ENCODE measurements around the gene DPM2.

The DPM2 gene

DNA sequence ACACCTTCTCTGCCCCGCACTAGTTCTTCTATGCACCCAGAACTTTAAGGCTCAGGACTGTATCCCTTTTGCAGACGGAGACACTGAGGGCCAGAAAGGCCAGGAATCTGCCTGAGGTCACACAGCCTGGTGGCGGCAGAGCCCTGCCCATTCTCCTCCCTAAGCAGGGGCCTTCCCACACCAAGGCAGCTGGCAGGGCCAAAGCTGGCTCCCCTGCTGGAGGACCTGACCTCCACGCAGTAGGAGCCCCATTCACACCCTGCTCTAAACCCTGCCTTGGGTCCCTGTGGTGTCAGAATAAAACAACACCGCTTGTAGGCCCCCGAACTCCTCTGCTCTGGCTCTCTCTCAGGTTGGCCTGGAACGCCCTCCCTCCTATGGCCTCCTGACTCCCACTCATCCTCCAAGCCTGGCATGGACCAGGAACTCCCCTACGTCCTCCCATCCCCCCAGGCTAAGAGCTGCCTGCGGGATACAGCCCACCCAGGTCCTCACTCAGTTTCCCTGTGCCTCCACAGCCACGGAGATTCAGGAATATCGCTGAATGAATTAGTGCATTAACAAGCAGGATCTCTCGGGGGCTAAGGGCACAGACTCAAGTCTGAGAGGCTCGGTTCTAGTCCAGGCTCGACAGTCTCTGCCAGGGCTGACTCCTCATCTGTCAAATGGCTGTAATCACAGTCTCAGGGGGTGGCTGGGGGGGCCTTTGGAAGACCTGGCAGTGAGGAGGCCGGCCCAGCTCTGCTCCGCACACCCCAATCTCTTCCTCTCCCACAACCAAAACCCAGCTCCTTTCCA, 41.1 kb downstream of the DPM2 start:
- peak overlapping the region; percentile 84 for H3K27ac ChIP-seq (replicated peaks; ENCODE audit: low read length)
- H3K18ac ChIP-seq (ENCODE audit: low read length) = peak overlapping the region; percentile 61
- peak overlapping the region; percentile 69 for H2BK15ac ChIP-seq (ENCODE audit: low read length)
- H3K27me3 ChIP-seq (ENCODE audit: control insufficient read depth in 3 of 3, insufficient read depth in 3 of 3, low read depth in 1 of 3, low read length in 3 of 3) = no peaks in the 10 kb centered on the region
- H4K8ac ChIP-seq (ENCODE audit: low read depth, low read length) = no peak overlapping the region
- peaks cover 20% of the 10 kb centered on the region in 2 donors for H3K4me1 ChIP-seq (ENCODE audit: control insufficient read depth in 2 of 2, insufficient read depth in 1 of 2, low read depth in 1 of 2, low read length in 2 of 2)
- H3K14ac ChIP-seq (ENCODE audit: low read length) = no peak overlapping the region
- H2BK120ac ChIP-seq (ENCODE audit: low read depth, low read length) = no peak overlapping the region
- H3K36me3 ChIP-seq (replicated peaks in 1 of 2; ENCODE audit: control insufficient read depth in 2 of 2, insufficient read depth in 2 of 2, low read length in 2 of 2) = peaks cover 39 to 47% of the 10 kb centered on the region in 2 donors
- H2AK5ac ChIP-seq (ENCODE audit: low read depth, low read length) = peak overlapping the region; percentile 72
- no peak for DNase-seq (ENCODE audit: low spot score)
- peaks cover 16 to 35% of the 10 kb centered on the region in 2 donors for H3K9me3 ChIP-seq (replicated peaks in 1 of 2; ENCODE audit: control insufficient read depth in 2 of 2, insufficient read depth in 1 of 2, low read depth in 1 of 2, low read length in 2 of 2)
- peak overlapping the region; percentile 65 for H3K9ac ChIP-seq (ENCODE audit: low read depth, low read length, poor library complexity)
- H3K23ac ChIP-seq (ENCODE audit: low read depth, low read length, poor library complexity) = peak overlapping the region; percentile 6
- peaks cover 6% of the 10 kb centered on the region for H3K79me1 ChIP-seq (ENCODE audit: low read depth, low read length)
- WGBS, 2 donors (ENCODE audit: extremely low coverage in 2 of 2, insufficient read length in 2 of 2, insufficient replicate concordance in 1 of 2) = no CpG with 5 or more reads among the region's 16 CpGs
- H2BK12ac ChIP-seq (ENCODE audit: low read length) = peak overlapping the region; percentile 24
- no peak overlapping the region for H3K4ac ChIP-seq (ENCODE audit: low read length)
- H3K4me3 ChIP-seq (ENCODE audit: low read length in 2 of 2) = no peak overlapping the region
- no peak overlapping the region for H4K91ac ChIP-seq (ENCODE audit: low read depth, low read length, poor library complexity)
- peak overlapping the region; percentile 89 for H2BK5ac ChIP-seq (ENCODE audit: low read length)
- peak overlapping the region; percentile 59 for H3K4me2 ChIP-seq (ENCODE audit: insufficient read depth, low read length, poor library complexity, severe bottlenecking)
- H2AFZ ChIP-seq (ENCODE audit: low read length) = peak overlapping the region; percentile 48

GRCh38 chr9:127895811-127896210, 41.8 kb downstream of the DPM2 start:
- Histone ChIP-seq H3K36me3 (replicated peaks in 1 of 2; ENCODE audit: control insufficient read depth in 2 of 2, insufficient read depth in 2 of 2, low read length in 2 of 2) (peaks cover 42 to 54% of the 10 kb centered on the region in 2 donors), H3K79me1 (ENCODE audit: low read depth, low read length) (peaks cover 6% of the 10 kb centered on the region), H2AK5ac (ENCODE audit: low read depth, low read length) (peak overlapping the region; percentile 40), H3K14ac (ENCODE audit: low read length) (no peak overlapping the region), H2BK120ac (ENCODE audit: low read depth, low read length) (no peak overlapping the region), H4K91ac (ENCODE audit: low read depth, low read length, poor library complexity) (no peak overlapping the region), H3K18ac (ENCODE audit: low read length) (peak overlapping the region; percentile 32), H2BK15ac (ENCODE audit: low read length) (peak overlapping the region; percentile 44), H3K4me3 (ENCODE audit: low read length in 2 of 2) (no peak overlapping the region), H4K8ac (ENCODE audit: low read depth, low read length) (no peak overlapping the region), H3K27me3 (ENCODE audit: control insufficient read depth in 3 of 3, insufficient read depth in 3 of 3, low read depth in 1 of 3, low read length in 3 of 3) (no peaks in the 10 kb centered on the region), H2BK12ac (ENCODE audit: low read length) (no peak overlapping the region), H3K4me1 (ENCODE audit: control insufficient read depth in 2 of 2, insufficient read depth in 1 of 2, low read depth in 1 of 2, low read length in 2 of 2) (peaks cover 20% of the 10 kb centered on the region in 2 donors), H2AFZ (ENCODE audit: low read length) (no peak overlapping the region), H3K27ac (replicated peaks; ENCODE audit: low read length) (no peak overlapping the region), H3K9me3 (replicated peaks in 1 of 2; ENCODE audit: control insufficient read depth in 2 of 2, insufficient read depth in 1 of 2, low read depth in 1 of 2, low read length in 2 of 2) (peaks cover 16 to 35% of the 10 kb centered on the region in 2 donors), H3K4me2 (ENCODE audit: insufficient read depth, low read length, poor library complexity, severe bottlenecking) (no peak overlapping the region), H2BK5ac (ENCODE audit: low read length) (peak overlapping the region; percentile 89), H3K23ac (ENCODE audit: low read depth, low read length, poor library complexity) (no peak overlapping the region), H3K9ac (ENCODE audit: low read depth, low read length, poor library complexity) (no peak overlapping the region), H3K4ac (ENCODE audit: low read length) (no peak overlapping the region)
- WGBS, 2 donors (ENCODE audit: extremely low coverage in 2 of 2, insufficient read length in 2 of 2, insufficient replicate concordance in 1 of 2) = no CpG with 5 or more reads among the region's 8 CpGs
- DNase-seq (ENCODE audit: low spot score) = no peak

- Histone ChIP-seq H3K4me1 (ENCODE audit: control insufficient read depth in 2 of 2, insufficient read depth in 1 of 2, low read depth in 1 of 2, low read length in 2 of 2) (peaks cover 12 to 16% of the 10 kb centered on the region in 2 donors), H3K36me3 (replicated peaks in 1 of 2; ENCODE audit: control insufficient read depth in 2 of 2, insufficient read depth in 2 of 2, low read length in 2 of 2) (peaks cover 46 to 66% of the 10 kb centered on the region in 2 donors), H2BK12ac (ENCODE audit: low read length) (no peak overlapping the region), H3K27ac (replicated peaks; ENCODE audit: low read length) (no peak overlapping the region), H3K27me3 (ENCODE audit: control insufficient read depth in 3 of 3, insufficient read depth in 3 of 3, low read depth in 1 of 3, low read length in 3 of 3) (no peaks in the 10 kb centered on the region), H2AK5ac (ENCODE audit: low read depth, low read length) (no peak overlapping the region), H3K18ac (ENCODE audit: low read length) (no peak overlapping the region), H2BK15ac (ENCODE audit: low read length) (no peak overlapping the region), H3K4ac (ENCODE audit: low read length) (no peak overlapping the region), H2BK5ac (ENCODE audit: low read length) (no peak overlapping the region), H4K8ac (ENCODE audit: low read depth, low read length) (no peak overlapping the region), H3K9me3 (replicated peaks in 1 of 2; ENCODE audit: control insufficient read depth in 2 of 2, insufficient read depth in 1 of 2, low read depth in 1 of 2, low read length in 2 of 2) (peaks cover 16 to 35% of the 10 kb centered on the region in 2 donors), H3K14ac (ENCODE audit: low read length) (no peak overlapping the region), H3K4me2 (ENCODE audit: insufficient read depth, low read length, poor library complexity, severe bottlenecking) (no peak overlapping the region), H2BK120ac (ENCODE audit: low read depth, low read length) (no peak overlapping the region), H2AFZ (ENCODE audit: low read length) (no peak overlapping the region), H3K4me3 (ENCODE audit: low read length in 2 of 2) (no peak overlapping the region), H3K23ac (ENCODE audit: low read depth, low read length, poor library complexity) (no peak overlapping the region), H4K91ac (ENCODE audit: low read depth, low read length, poor library complexity) (no peak overlapping the region), H3K79me1 (ENCODE audit: low read depth, low read length) (peaks cover 6% of the 10 kb centered on the region), H3K9ac (ENCODE audit: low read depth, low read length, poor library complexity) (no peak overlapping the region)
- DNase-seq (ENCODE audit: low spot score) = no peak
- no CpG with 5 or more reads among the region's 4 CpGs for WGBS, 2 donors (ENCODE audit: extremely low coverage in 2 of 2, insufficient read length in 2 of 2, insufficient replicate concordance in 1 of 2)
Observed at GRCh38 chr9:127893392-127893791, 44.3 kb downstream of the DPM2 start.

DNA sequence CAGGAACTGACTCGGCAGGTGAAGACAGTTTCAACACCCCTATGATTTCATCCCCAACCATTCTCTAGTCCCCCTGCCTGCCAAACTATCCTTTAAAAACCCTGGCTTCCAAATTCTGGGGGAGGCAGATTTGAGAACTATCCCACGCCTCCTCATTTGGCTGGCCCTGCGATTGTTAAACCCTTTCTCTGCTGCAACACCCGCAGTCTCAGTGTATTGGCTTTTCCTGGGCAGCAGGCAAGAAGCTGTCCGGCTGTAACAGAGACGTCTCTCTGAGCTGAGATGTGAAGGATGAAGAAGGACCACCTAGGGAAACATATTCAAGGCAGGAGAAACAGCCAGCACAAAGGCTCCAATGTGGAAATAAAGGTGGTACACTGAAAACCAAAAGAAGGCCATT, 44.8 kb downstream of the DPM2 start:
- Histone ChIP-seq H2AK5ac (ENCODE audit: low read depth, low read length) (no peak overlapping the region), H4K91ac (ENCODE audit: low read depth, low read length, poor library complexity) (no peak overlapping the region), H3K9ac (ENCODE audit: low read depth, low read length, poor library complexity) (no peak overlapping the region), H3K18ac (ENCODE audit: low read length) (no peak overlapping the region), H3K4me1 (ENCODE audit: control insufficient read depth in 2 of 2, insufficient read depth in 1 of 2, low read depth in 1 of 2, low read length in 2 of 2) (peaks cover 12 to 14% of the 10 kb centered on the region in 2 donors), H3K79me1 (ENCODE audit: low read depth, low read length) (peaks cover 6% of the 10 kb centered on the region), H3K4me2 (ENCODE audit: insufficient read depth, low read length, poor library complexity, severe bottlenecking) (no peak overlapping the region), H3K4me3 (ENCODE audit: low read length in 2 of 2) (no peak overlapping the region), H3K36me3 (replicated peaks in 1 of 2; ENCODE audit: control insufficient read depth in 2 of 2, insufficient read depth in 2 of 2, low read length in 2 of 2) (peaks cover 46 to 69% of the 10 kb centered on the region in 2 donors), H3K4ac (ENCODE audit: low read length) (no peak overlapping the region), H3K27me3 (ENCODE audit: control insufficient read depth in 3 of 3, insufficient read depth in 3 of 3, low read depth in 1 of 3, low read length in 3 of 3) (no peaks in the 10 kb centered on the region), H2AFZ (ENCODE audit: low read length) (no peak overlapping the region), H3K9me3 (replicated peaks in 1 of 2; ENCODE audit: control insufficient read depth in 2 of 2, insufficient read depth in 1 of 2, low read depth in 1 of 2, low read length in 2 of 2) (peaks cover 16 to 35% of the 10 kb centered on the region in 2 donors), H4K8ac (ENCODE audit: low read depth, low read length) (no peak overlapping the region), H3K27ac (replicated peaks; ENCODE audit: low read length) (no peak overlapping the region), H2BK120ac (ENCODE audit: low read depth, low read length) (no peak overlapping the region), H2BK15ac (ENCODE audit: low read length) (no peak overlapping the region), H2BK12ac (ENCODE audit: low read length) (no peak overlapping the region), H3K23ac (ENCODE audit: low read depth, low read length, poor library complexity) (no peak overlapping the region), H3K14ac (ENCODE audit: low read length) (no peak overlapping the region), H2BK5ac (ENCODE audit: low read length) (no peak overlapping the region)
- WGBS, 2 donors (ENCODE audit: extremely low coverage in 2 of 2, insufficient read length in 2 of 2, insufficient replicate concordance in 1 of 2) = no CpG with 5 or more reads among the region's 6 CpGs
- DNase-seq (ENCODE audit: low spot score) = no peak
